Endothelial cell of umbilical vein (primary cell): ENCODE results near the gene CNTN2. TPM values are rescaled to one million over a fixed set of nuclear protein-coding genes. Genes with fewer than 3 reads are reported as not detected.

Experiments
- BruUV-seq: library from RNA; stranded (reverse); fragments of 400-500 nt; replicated peaks from 2 replicates; lab custom pipeline; 2021; lab: Mats Ljungman, UMichigan
- CTCF ChIA-PET: fragments of 300-600, 350-600 bp; sonication (Branson Sonifier 250); formaldehyde crosslinking; loops from one replicate; lab custom pipeline; 2021; ENCODE audit warnings: antibody characterized with exemption, inconsistent platforms; lab: Charles Lee
- POLR2A ChIA-PET: fragments of 300-600, 350-600 bp; sonication (Branson Sonifier 250); formaldehyde crosslinking; loops from one replicate; lab custom pipeline; 2021; ENCODE audit warnings: antibody characterized with exemption, inconsistent platforms; lab: Charles Lee
- DNase-seq: peaks from one replicate; pipeline ENCODE4 v3.0.0-alpha.2; 2011; ENCODE audit warnings: low read depth, low spot score
- FAIRE-seq: peaks from 2 replicates; lab custom pipeline; 2011; peaks lifted over from hg19 to GRCh38; lab: Jason Lieb, UNC
- H2AFZ ChIP-seq: 2 replicates; pipeline ENCODE4 v1.6.0; 2012; ENCODE audit warnings: low read depth, low read length, control low read depth, inconsistent platforms
- H3K27ac ChIP-seq: 2 replicates; pipeline ENCODE4 v1.5.1; 2011; ENCODE audit warnings: low read depth, mild to moderate bottlenecking, control low read depth, low read length, moderate library complexity; ENCODE audit not compliant: insufficient read depth
- H3K27me3 ChIP-seq, 2 experiments: 2 replicates each; pipeline versions ENCODE4 v1.6.0 to v1.6.1; 2011; ENCODE audit warnings: low read length in 2 of 2, mixed read lengths in 1 of 2; ENCODE audit not compliant: control insufficient read depth in 2 of 2, insufficient read depth in 2 of 2
- H3K36me3 ChIP-seq, 2 experiments: 2 replicates in 1 of 2; 3 replicates in 1 of 2; pipeline ENCODE4 v1.5.1; 2011; ENCODE audit warnings: low read length in 2 of 2, mild to moderate bottlenecking in 1 of 2, moderate library complexity in 1 of 2; ENCODE audit not compliant: control insufficient read depth in 2 of 2, insufficient read depth in 2 of 2; ENCODE audit errors: extremely low read depth in 1 of 2
- H3K4me1 ChIP-seq: 3 replicates; pipeline ENCODE4 v1.5.1; 2011; ENCODE audit warnings: mild to moderate bottlenecking, low read length; ENCODE audit not compliant: control insufficient read depth, insufficient read depth; ENCODE audit errors: extremely low read depth
- H3K4me2 ChIP-seq: 2 replicates; pipeline ENCODE4 v1.6.1; 2011; ENCODE audit warnings: low read length, control low read depth, mixed read lengths; ENCODE audit not compliant: insufficient read depth
- H3K4me3 ChIP-seq, 3 experiments: fragments of 200-600 bp in 1 of 3; sonication (generic), shearing (Covaris generic) in 1 of 3; replicated peaks in 1 of 3; 2 replicates each; pipeline ENCODE4 v1.5.1; 2011 to 2016; ENCODE audit warnings: control low read depth in 3 of 3, low read length in 3 of 3, mild to moderate bottlenecking in 2 of 3, inconsistent platforms in 1 of 3, low read depth in 1 of 3, moderate library complexity in 1 of 3; ENCODE audit not compliant: insufficient read depth in 1 of 3
- H3K79me2 ChIP-seq: 2 replicates; pipeline ENCODE4 v1.6.0; 2012; ENCODE audit warnings: low read length, inconsistent platforms; ENCODE audit not compliant: control insufficient read depth, insufficient read depth
- H3K9ac ChIP-seq: replicated peaks from 2 replicates; pipeline ENCODE3; 2011; ENCODE audit warnings: low read length, control low read depth; ENCODE audit not compliant: insufficient read depth; ENCODE audit errors: extremely low read depth
- H3K9me1 ChIP-seq: replicated peaks from 3 replicates; pipeline ENCODE4 v1.6.0; 2011; ENCODE audit warnings: mild to moderate bottlenecking, low read length; ENCODE audit not compliant: control insufficient read depth, insufficient read depth; ENCODE audit errors: extremely low read depth
- H3K9me3 ChIP-seq: replicated peaks from 2 replicates; pipeline ENCODE4 v1.5.1; 2012; ENCODE audit warnings: low read length, inconsistent platforms; ENCODE audit not compliant: control insufficient read depth, insufficient read depth
- H4K20me1 ChIP-seq: replicated peaks from 2 replicates; pipeline ENCODE3; 2011; ENCODE audit warnings: mild to moderate bottlenecking, low read length; ENCODE audit not compliant: control insufficient read depth, insufficient read depth; ENCODE audit errors: extremely low read depth
- CTCF ChIP-seq, 2 donors: IDR thresholded peaks; 1 replicate in 1 of 2; 2 replicates in 1 of 2; pipeline ENCODE4 v1.5.1; 2011; ENCODE audit warnings: low read length in 2 of 2, mild to moderate bottlenecking in 2 of 2, moderate library complexity in 2 of 2, control low read depth in 1 of 2, inconsistent platforms in 1 of 2, low read depth in 1 of 2; ENCODE audit not compliant: insufficient read depth in 1 of 2; ENCODE audit errors: extremely low read depth in 1 of 2
- EZH2 ChIP-seq: IDR thresholded peaks from 2 replicates; pipeline ENCODE4 v1.6.1; 2012; ENCODE audit warnings: borderline replicate concordance, low read depth, mild to moderate bottlenecking, moderate library complexity, low read length, inconsistent platforms; ENCODE audit not compliant: severe bottlenecking
- FOS ChIP-seq: IDR thresholded peaks from 2 replicates; pipeline ENCODE4 v1.6.1; 2011; ENCODE audit warnings: mild to moderate bottlenecking, low read length, moderate library complexity, borderline replicate concordance; ENCODE audit not compliant: insufficient read depth
- GATA2 ChIP-seq: IDR thresholded peaks from 2 replicates; pipeline ENCODE4 v1.7.0; 2011; ENCODE audit warnings: low read depth, mild to moderate bottlenecking, moderate library complexity, mixed read lengths, low read length; ENCODE audit not compliant: insufficient read length, insufficient read depth
- JUN ChIP-seq: IDR thresholded peaks from 2 replicates; pipeline ENCODE4 v1.6.1; 2011; ENCODE audit warnings: borderline replicate concordance, low read depth; ENCODE audit not compliant: insufficient read length, insufficient read depth
- MAX ChIP-seq: IDR thresholded peaks from 2 replicates; pipeline ENCODE4 v1.6.1; 2011; ENCODE audit not compliant: insufficient read depth, insufficient read length
- MYC ChIP-seq: IDR thresholded peaks from one replicate; pipeline ENCODE4 v1.6.1; 2011; ENCODE audit warnings: mild to moderate bottlenecking, low read depth, low read length
- POLR2A ChIP-seq: IDR thresholded peaks from 2 replicates; pipeline ENCODE4 v1.6.1; 2012; ENCODE audit warnings: low read depth, mild to moderate bottlenecking, control low read depth, low read length
- POLR2AphosphoS5 ChIP-seq: IDR thresholded peaks from 2 replicates; pipeline ENCODE4 v1.6.1; 2012; ENCODE audit warnings: low read depth, mild to moderate bottlenecking, control low read depth, low read length, moderate library complexity; ENCODE audit not compliant: insufficient read depth
- dilution Hi-C: fragments of 300-500 bp; cut with MboI; formaldehyde crosslinking; loops from one replicate; pipeline ENCODE4 v1.15.0; 2019; ENCODE audit warnings: low sequenced_read_pairs; ENCODE audit not compliant: extremely low pct_ligation_motif_present
- intact Hi-C: fragments of 100-400 bp; cut with micrococcal nuclease; formaldehyde crosslinking; loops from one replicate; pipeline ENCODE4 v1.10.0; 2022
- polyA plus RNA-seq, 4 experiments: library from polyadenylated mRNA; depleted of rRNA in 3 of 4; stranded (reverse) in 3 of 4; unstranded in 1 of 4; fragments of >200 nt; gene quantifications; 2 replicates each; pipeline versions ENCODE4 v1.2.1 to v1.2.3, GENCODE V29; 2011 to 2012; ENCODE audit warnings: missing spikeins in 1 of 4
- total RNA-seq: library from RNA; stranded (reverse); gene quantifications from 2 replicates; pipeline ENCODE4 v1.2.3, GENCODE V29; 2021

Gene CNTN2
- total and polyA plus RNA-seq, 2 donors (not counting 3 experiments of a cell fraction or from before 2014, with no cell fraction given) = not detected

- no peak within 1 kb of the TSS for H3K4me2 ChIP-seq
- no peaks in the 10 kb centered on the region for H3K4me1 ChIP-seq
- TF ChIP-seq MYC (no peak), MAX (no peak), FOS (no peak), JUN (no peak), CTCF (IDR thresholded peaks at IDR 0.05; ENCODE audit: extremely low read depth in 1 of 2, insufficient read depth in 1 of 2, low read depth in 1 of 2, low read length in 2 of 2) (no peak), POLR2A (no peak), EZH2 (no peak), GATA2 (no peak), POLR2AphosphoS5 (no peak)
- DNase-seq (no peak), FAIRE-seq (no peak)
- peaks cover 5 to 6% of the 10 kb centered on the region in 2 experiments for H3K36me3 ChIP-seq
- intact Hi-C loops = no loop called here
- no peaks in the 10 kb centered on the region for H3K9me1 ChIP-seq
- ChIA-PET CTCF (interaction anchor here (3.1 kb wide), 1 partner anchor 23 kb away, joined by 21 read pairs; no protein-coding TSS in a partner anchor), POLR2A (no interaction called here)
- H3K27me3 ChIP-seq = no peaks in the 10 kb centered on the region
- H3K4me3 ChIP-seq = no peak within 1 kb of the TSS
- dilution Hi-C loops = no loop called here
- H3K9me3 ChIP-seq = no peaks in the 10 kb centered on the region
- no peaks in the 10 kb centered on the region for H3K79me2 ChIP-seq
- H3K27ac ChIP-seq = no peak within 1 kb of the TSS
- BruUV-seq = no TSS peak
- no peak within 1 kb of the TSS for H3K9ac ChIP-seq
- no peak within 1 kb of the TSS for H2AFZ ChIP-seq
- H4K20me1 ChIP-seq = no peaks in the 10 kb centered on the region
Observed at GRCh38 chr1:205084360-205084759, 41.3 kb downstream of the CNTN2 start, which contains the start of gene TMEM81. Gene TMEM81 (minus strand): TSS chr1:205084460. CDS start chr1:205084320, 140 bp downstream.
